Common myeloid progenitor, CD34-positive (primary cell): ENCODE data around the gene TENM4.

Experiments used
- CTCF ChIA-PET: fragments of 350-600 bp; sonication (Branson Sonifier 250); formaldehyde crosslinking; loops from one replicate; lab custom pipeline; 2021; ENCODE audit warnings: antibody characterized with exemption; lab: Charles Lee
- POLR2A ChIA-PET: fragments of 350-600 bp; sonication (Branson Sonifier 250); formaldehyde crosslinking; loops from one replicate; lab custom pipeline; 2021; ENCODE audit warnings: antibody characterized with exemption; lab: Charles Lee
- DNase-seq, 3 donors: peaks; one replicate each; pipeline versions ENCODE4 v3.0.0 to v3.0.0-alpha.2; 2013
- H3K27ac ChIP-seq, 2 experiments: 1 replicate in 1 of 2; 2 replicates in 1 of 2; pipeline ENCODE4 v1.7.0; 2013; ENCODE audit warnings: inconsistent platforms in 2 of 2, low read length in 2 of 2, mild to moderate bottlenecking in 2 of 2, low read depth in 1 of 2, moderate library complexity in 1 of 2; ENCODE audit not compliant: severe bottlenecking in 2 of 2, insufficient read depth in 1 of 2, poor library complexity in 1 of 2
- H3K27me3 ChIP-seq, 5 experiments: replicated peaks in 2 of 5; 1 replicate in 3 of 5; 2 replicates in 2 of 5; pipeline versions ENCODE4 v1.6.1 to v1.7.0; 2013; ENCODE audit warnings: low read length in 4 of 5, mild to moderate bottlenecking in 2 of 5, moderate library complexity in 2 of 5, inconsistent platforms in 1 of 5; ENCODE audit not compliant: insufficient read depth in 5 of 5, control insufficient read depth in 4 of 5
- H3K36me3 ChIP-seq, 4 experiments: 1 replicate in 2 of 4; 2 replicates in 2 of 4; pipeline versions ENCODE4 v1.6.1 to v1.7.0; 2013; ENCODE audit warnings: low read length in 3 of 4, control low read depth in 1 of 4, mild to moderate bottlenecking in 1 of 4; ENCODE audit not compliant: control insufficient read depth in 4 of 4, insufficient read depth in 4 of 4
- H3K4me1 ChIP-seq, 4 experiments: 1 replicate in 3 of 4; 2 replicates in 1 of 4; pipeline versions ENCODE4 v1.6.1 to v1.7.1; 2013; ENCODE audit warnings: low read length in 3 of 4, mild to moderate bottlenecking in 3 of 4, control low read depth in 1 of 4, inconsistent platforms in 1 of 4, moderate library complexity in 1 of 4; ENCODE audit not compliant: control insufficient read depth in 4 of 4, insufficient read depth in 4 of 4; ENCODE audit errors: control extremely low read depth in 1 of 4
- H3K4me3 ChIP-seq, 7 experiments: 1 replicate in 4 of 7; 2 replicates in 3 of 7; pipeline versions ENCODE4 v1.5.1 to v1.7.0; 2013; ENCODE audit warnings: mild to moderate bottlenecking in 7 of 7, low read length in 6 of 7, moderate library complexity in 6 of 7, inconsistent platforms in 2 of 7, low read depth in 2 of 7, control low read depth in 1 of 7; ENCODE audit not compliant: insufficient read depth in 4 of 7, control insufficient read depth in 1 of 7; ENCODE audit errors: extremely low read depth in 1 of 7
- H3K9me3 ChIP-seq, 5 experiments: 1 replicate in 4 of 5; 2 replicates in 1 of 5; pipeline versions ENCODE4 v1.6.1 to v1.7.1; 2013; ENCODE audit warnings: low read length in 4 of 5, mild to moderate bottlenecking in 2 of 5, inconsistent platforms in 1 of 5, low read depth in 1 of 5, moderate library complexity in 1 of 5; ENCODE audit not compliant: control insufficient read depth in 4 of 5, insufficient read depth in 2 of 5; ENCODE audit errors: control extremely low read depth in 1 of 5
- WGBS: methylation state at CpG from one replicate; pipeline ENCODE4 v1.1.5; 2013; ENCODE audit not compliant: insufficient coverage; 5-methylcytosine and 5-hydroxymethylcytosine counted together

TENM4 gene

DNA sequence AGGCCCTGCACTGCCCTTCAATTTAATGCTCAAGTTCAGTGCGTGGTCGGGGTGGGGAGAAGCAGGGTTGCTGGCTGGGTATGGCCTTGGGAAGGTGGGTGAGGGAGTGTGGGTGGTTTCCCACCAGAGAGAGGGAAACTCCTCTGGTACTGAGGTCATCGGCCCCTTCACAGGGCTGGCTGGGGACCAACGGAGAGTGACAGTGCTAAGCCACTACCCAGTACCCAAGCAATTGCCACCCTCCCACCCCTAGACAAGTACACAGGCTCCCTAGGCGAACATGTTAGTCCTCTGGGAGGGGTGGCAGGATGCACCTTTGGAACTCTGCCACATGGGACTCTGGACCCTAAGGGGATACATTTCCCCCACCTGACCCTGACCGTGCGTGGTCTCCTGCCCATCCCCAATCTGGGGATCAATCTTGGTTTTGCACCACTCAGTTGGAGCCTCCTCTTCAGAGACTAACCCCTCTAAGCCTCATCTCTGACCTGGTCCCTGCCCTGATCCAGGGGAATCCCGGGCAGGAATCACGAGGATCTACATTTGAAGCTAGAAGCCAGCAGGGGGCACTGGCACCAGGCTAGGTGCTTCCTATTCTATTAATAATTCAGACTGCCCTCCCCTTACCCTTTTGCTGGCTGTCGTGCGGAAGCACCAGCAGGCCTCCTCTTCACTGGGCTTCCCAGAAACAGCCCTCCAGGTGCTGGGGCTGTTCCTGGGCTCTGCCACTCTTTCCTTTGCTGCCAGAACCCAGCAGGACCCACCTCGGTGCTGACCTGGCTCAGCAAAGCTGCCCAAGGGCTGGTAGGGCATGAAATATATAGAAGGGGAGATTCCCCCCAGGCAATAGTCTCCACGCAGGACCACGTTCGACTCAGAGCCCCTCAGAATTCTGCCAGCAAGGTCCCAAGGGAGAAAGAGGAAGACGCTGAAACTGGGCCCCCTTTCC, 377.7 kb downstream of the TENM4 start:
- 66% methylated on average over 11 of the region's 16 CpGs for WGBS

DNA sequence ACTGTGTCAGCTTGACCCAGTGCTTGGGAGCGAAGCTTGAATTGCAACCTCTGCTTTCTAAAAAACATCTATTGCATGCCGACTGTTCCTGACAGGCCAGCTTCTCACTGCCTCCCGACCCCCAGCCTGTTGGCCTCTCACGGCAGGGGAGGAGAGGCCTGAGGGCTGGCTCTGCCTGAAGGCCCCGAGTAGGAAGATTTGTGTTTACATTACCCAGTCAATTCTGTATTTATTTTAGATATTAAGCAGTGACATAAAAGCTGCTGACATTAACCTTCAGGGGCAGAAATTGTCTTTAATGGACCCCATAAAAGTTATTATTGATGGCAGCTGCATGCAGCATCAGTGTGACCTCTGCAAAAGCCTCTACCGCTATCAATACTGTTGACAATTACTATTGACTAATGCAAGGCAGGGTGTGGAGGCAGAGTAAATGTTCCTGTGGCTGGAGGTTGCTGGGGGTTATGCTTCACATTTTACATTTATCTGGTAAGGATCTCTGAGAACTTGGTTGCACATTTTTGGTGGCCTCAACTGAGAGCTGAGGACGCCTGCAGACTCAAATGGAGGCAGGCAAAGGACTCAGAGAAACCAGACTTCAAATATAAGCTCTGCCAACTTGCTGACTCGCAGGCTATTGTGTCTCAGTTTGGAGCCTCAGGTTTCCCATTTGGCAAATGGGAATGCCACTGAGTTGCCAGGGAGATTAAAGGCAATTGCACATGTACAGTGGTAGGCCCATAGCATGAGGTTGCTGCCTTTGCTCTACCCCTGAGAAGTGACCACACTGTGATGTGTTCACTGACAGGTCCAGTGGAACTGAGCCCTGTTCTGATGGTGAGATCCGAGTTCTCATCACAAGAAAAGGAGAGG, 380.5 kb downstream of the TENM4 start:
- no peaks in the 10 kb centered on the region for H3K4me1 ChIP-seq
- WGBS = 76% methylated on average over 7 of the region's 9 CpGs
- ChIA-PET POLR2A (interaction anchor here (0.6 kb wide), 1 partner anchor 1576 kb away, joined by 3 read pairs; no protein-coding TSS in a partner anchor), CTCF (interaction anchor here (1.4 kb wide), 1 partner anchor 17 kb away, joined by 5 read pairs; no protein-coding TSS in a partner anchor)
- H3K9me3 ChIP-seq = no peaks in the 10 kb centered on the region
- no peaks in the 10 kb centered on the region for H3K36me3 ChIP-seq
- H3K27me3 ChIP-seq = peaks cover 0 to 60% (median 4%) of the 10 kb centered on the region in 5 experiments
- no peak for DNase-seq
- H3K27ac ChIP-seq = no peak overlapping the region
- no peak overlapping the region for H3K4me3 ChIP-seq

More for the DNA sequence above, 377.7 kb downstream of the TENM4 start:
- Histone ChIP-seq H3K4me1 (no peaks in the 10 kb centered on the region), H3K4me3 (no peak overlapping the region), H3K36me3 (no peaks in the 10 kb centered on the region), H3K9me3 (no peaks in the 10 kb centered on the region), H3K27ac (no peak overlapping the region), H3K27me3 (peaks cover 0 to 64% (median 21%) of the 10 kb centered on the region in 5 experiments)
- CTCF ChIA-PET = no interaction called here
- DNase-seq = peak in 1 of 3 donors; percentile 5
- POLR2A ChIA-PET = no interaction called here

DNA sequence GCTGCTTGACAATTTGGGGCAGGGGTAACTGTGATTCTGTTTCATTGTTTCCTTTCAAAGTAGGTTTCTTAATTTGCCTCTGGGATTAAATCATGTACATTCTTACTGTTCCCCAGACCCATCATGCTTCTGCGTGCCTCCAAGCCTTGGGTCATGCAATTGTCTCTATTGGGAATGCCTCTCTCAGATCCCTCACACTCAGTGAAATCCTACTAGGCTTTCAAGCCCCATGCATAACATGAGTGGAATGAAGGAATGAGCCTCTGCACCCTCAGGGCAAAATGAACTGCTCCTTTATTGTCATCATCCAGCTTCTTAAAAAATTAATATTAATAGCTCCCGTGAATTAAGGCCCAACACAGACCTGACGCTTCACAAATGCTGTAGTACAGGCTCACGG, 381.7 kb downstream of the TENM4 start:
- ChIA-PET POLR2A (no interaction called here), CTCF (interaction anchor here (1.4 kb wide), 1 partner anchor 15 kb away, joined by 5 read pairs; no protein-coding TSS in a partner anchor)
- Histone ChIP-seq H3K27ac (no peak overlapping the region), H3K9me3 (no peaks in the 10 kb centered on the region), H3K4me3 (no peak overlapping the region), H3K27me3 (peaks cover 0 to 53% (median 4%) of the 10 kb centered on the region in 5 experiments), H3K4me1 (no peaks in the 10 kb centered on the region), H3K36me3 (no peaks in the 10 kb centered on the region)
- WGBS = 100% methylated on average over 1 of the region's 4 CpGs
- no peak for DNase-seq

DNA sequence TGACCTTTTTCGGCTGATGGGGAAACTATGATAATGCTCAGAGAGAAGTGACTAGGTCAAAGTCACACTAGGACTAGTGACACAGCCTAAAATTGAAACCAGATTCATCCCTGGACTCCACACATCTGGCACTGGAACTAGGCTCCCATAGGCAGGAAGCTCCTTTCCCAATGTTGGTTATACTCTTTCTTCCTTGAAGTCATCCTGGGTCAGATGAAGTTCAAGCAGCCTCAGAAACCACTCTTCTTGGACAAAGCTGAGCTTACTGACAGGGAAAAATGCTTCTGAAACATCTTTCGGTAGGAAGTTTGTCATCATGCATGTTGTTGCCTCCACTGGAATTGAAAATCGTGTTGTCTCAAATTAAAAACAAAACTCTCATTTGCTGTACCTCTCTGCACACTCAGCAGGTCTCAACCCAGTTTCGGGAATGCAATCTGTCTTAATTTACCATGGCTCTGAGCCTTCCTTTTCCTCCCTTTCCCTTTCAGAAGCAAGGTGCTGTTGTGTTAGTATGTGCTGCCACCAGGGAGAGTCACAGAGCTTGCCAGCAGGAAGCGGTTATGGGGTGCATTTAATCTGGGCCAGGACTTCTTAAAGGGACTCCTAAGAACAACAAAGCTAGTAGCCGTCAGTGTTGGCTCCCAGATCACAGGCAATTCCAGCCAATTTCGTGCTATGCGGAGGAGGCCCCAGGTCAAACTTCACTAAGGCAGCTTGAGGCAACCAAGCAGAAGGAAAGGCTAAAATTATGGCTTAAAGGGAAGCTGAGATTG, 384.8 kb downstream of the TENM4 start:
- Histone ChIP-seq H3K27ac (no peak overlapping the region), H3K27me3 (peaks cover 2 to 65% (median 15%) of the 10 kb centered on the region in 5 experiments), H3K4me1 (no peaks in the 10 kb centered on the region), H3K4me3 (no peak overlapping the region), H3K9me3 (no peaks in the 10 kb centered on the region), H3K36me3 (no peaks in the 10 kb centered on the region)
- POLR2A ChIA-PET = no interaction called here
- no peak for DNase-seq
- CTCF ChIA-PET = interaction anchor here (1.1 to 2.0 kb wide), 3 partner anchors 20 to 411 kb away, joined by 3 to 9 read pairs (median 4); no protein-coding TSS in a partner anchor
- WGBS = 89% methylated on average over 7 of the region's 8 CpGs

DNA sequence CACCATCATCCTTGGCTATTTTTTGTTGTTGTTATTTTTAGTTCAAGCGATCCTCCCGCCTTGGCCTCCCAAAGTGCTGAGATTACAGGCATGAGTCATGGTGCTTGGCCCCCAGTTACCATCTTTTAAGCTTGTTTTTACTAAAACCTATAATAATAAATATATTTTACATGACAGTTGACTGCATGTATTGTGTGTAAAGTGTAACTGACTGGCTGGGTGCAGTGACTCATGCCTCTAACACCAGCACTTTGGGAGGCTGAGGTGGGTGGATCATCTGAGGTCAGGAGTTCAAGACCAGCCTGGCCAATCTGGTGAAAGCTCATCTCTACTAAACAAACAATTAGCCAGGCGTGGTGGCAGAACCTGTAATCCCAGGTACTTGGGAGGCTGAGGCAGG, 386.2 kb downstream of the TENM4 start:
- H3K4me3 ChIP-seq = no peak overlapping the region
- POLR2A ChIA-PET = interaction anchor here (0.7 kb wide), 1 partner anchor 28 kb away, joined by 4 read pairs; no protein-coding TSS in a partner anchor
- peaks cover 2 to 73% (median 20%) of the 10 kb centered on the region in 5 experiments for H3K27me3 ChIP-seq
- H3K27ac ChIP-seq = no peak overlapping the region
- no peaks in the 10 kb centered on the region for H3K4me1 ChIP-seq
- CTCF ChIA-PET = interaction anchor here (2.0 kb wide), 1 partner anchor 21 kb away, joined by 9 read pairs; no protein-coding TSS in a partner anchor
- no peaks in the 10 kb centered on the region for H3K9me3 ChIP-seq
- H3K36me3 ChIP-seq = no peaks in the 10 kb centered on the region
- WGBS = 100% methylated on average over 1 of the region's 3 CpGs
- DNase-seq = no peak

DNA sequence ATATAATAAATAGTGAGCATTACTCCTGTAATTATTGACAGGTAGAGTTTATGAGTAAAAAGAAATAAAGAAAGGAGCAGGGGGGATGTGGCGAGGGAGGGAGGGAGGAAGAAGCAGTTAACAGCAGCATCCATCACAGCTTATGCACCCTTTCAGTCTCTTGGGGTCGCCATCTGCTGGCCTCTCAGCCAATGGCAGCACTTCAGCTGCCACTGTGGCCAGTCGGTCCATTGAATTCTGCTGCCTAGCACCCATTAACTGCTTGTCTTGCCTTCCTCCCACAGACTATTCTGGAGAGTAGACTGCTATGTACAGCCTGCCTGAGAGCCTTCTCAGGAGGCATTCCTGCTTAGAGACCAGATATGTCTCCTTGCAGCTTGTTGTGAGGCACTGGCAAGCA, 388.3 kb downstream of the TENM4 start:
- 8% methylated on average over 2 of the region's 3 CpGs for WGBS
- POLR2A ChIA-PET = no interaction called here

More for the DNA sequence above, 388.3 kb downstream of the TENM4 start:
- CTCF ChIA-PET = interaction anchor here (1.2 to 1.8 kb wide), 3 partner anchors 8 to 407 kb away, joined by 3 to 4 read pairs (median 3); no protein-coding TSS in a partner anchor
- H3K27ac ChIP-seq = no peak overlapping the region
- no peaks in the 10 kb centered on the region for H3K36me3 ChIP-seq
- no peaks in the 10 kb centered on the region for H3K9me3 ChIP-seq
- peak in 1 of 3 donors; percentile 7 for DNase-seq
- H3K4me3 ChIP-seq = no peak overlapping the region
- H3K4me1 ChIP-seq = no peaks in the 10 kb centered on the region
- peaks cover 2 to 79% (median 21%) of the 10 kb centered on the region in 5 experiments for H3K27me3 ChIP-seq
